GM21367 (cell line): Measurements from ENCODE around the gene SLC35G2.
"Not testable (repeated sequence)": the region's sequence is repeated elsewhere in the genome, so short reads cannot be mapped to it uniquely, and the experiment has no call there.

Experiments used
- ATAC-seq: cut with Tn5 transposase; IDR thresholded peaks from one replicate; pipeline ENCODE4 v1.9.1; 2021; ENCODE audit not compliant: unreplicated experiment

SLC35G2 gene

DNA sequence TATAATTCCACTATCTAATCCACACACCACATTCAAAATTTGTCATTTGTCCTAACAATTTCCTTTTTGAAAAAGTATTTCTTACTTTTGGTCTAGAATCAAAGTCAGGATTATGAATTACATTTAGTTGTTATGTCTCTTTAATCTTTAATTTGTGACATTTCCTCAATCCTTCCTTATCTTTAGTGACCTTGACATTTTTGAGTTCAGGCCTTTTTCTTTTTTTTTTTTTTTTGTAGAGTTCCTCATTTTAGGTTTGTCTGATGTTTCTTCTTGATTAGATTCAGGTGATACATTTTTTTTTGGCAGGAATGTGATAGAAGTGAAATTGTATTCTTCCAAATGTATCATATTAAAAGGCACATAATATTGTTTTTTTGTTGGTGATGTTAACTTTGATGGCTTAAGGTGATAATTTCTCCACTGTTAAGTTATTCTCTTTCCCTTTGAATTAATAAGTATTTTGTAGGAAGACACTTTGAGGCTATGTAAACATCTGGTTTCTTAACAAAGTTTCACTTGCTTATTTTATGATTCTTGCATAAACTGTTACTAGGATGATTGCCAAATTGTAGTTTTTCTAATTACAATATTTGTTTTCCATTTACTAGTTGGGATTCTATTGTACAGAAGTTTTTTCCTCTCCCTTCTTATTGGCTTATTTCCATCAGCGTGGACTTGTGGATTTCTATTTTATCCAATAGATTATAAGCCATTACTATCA, 16.3 kb downstream of the SLC35G2 start:
- no peak for ATAC-seq

DNA sequence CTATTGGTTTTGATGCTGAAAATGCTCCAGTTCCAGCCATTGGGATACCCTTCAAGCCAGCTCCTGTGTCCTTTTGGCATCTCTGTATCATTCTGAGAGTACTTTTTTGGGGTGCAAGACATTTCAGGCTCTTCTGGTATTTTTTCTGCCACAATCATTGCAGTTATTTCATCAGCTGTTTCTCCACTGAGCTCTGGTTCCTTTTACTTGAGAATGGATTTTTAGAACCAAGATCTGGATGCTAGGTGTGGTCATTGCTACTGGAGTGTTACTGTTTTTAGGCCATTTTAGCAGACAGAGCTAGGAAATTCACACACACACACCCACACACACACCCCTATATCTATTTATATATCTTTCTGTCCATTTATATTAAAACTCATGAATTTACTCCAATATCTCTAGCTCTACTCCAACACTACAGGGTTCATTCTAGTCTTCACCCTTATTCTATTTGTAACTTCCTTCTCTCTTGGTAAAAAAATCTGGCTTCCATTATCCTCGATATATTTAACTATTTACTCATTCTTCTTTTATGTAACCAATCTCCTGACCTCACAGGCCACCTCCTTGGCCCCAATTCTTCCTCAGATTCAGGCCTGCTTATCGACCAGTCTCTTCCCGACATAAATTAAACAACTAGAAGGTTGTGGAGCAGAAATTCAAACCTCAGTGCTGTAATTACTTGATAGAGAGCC, 17.0 kb downstream of the SLC35G2 start:
- no peak for ATAC-seq

DNA sequence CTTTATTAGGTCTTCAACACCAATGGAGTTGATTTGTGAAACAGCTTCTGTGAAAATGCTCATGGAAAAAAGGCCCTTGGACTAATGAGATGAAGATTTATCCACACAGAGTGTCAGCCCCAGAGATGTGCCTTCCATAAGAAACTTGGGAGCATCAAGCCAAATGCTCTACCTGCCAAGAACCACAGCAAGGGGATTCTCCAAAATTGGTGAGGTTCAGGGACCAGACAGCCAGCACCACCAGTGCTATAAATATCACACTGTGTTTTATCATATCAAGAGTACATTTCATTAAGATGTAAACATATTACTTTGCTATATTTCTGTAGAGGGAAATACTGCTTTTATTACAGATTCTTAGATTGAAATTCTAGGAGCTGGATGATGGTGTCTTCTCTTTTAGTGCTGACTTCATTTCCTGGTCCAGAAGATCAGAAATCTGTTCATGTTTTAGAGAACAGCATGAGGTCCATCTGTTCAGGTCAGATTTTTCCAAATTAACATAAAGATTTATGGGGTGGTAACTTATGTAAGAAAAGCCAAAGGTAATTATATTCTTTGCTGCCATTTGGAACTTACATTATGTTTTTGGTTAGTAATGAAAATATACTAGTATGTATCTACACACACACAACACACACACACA, 17.7 kb downstream of the SLC35G2 start:
- ATAC-seq, result no peak

DNA sequence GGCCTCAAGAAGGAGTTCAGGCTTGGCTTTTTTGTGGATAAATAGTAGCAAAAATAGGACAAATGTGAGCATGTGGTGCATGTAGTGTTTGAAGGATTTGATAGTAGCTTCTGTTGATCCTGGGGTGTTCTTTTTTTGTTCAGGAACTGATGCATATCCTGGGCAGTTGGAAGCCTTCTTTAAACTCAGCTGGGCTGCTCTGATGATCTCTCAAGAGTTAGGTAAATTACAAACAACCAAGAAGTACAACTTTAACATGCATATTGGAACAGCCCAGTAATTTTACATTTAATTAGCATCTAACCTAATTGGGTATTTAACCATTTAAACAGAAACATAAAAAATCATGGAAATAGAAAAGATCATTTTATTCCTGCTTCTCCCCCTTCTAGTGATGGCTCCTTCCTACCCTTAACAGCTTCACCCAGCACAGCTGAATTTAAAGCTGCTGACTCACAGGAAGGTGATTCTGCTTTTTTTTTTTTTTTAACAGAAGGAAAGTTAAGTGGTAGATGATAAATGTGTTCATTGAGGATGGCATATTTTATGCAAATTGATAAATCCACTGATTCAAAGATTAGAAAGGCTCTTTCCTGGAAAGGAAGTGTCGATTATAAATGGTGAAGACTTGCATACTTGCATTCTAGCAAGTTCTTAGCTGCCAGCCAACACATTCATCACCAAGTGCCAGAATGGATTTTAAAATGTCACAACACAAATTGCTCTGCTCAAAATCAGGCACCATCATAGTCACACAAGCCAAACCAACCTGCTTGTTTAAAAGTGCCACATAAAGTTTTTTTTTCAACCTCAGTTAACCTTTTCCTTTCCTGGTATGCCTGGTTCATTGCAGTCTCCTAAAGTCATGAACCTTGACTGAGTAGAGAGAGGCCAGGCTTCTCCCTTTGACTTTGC, 20.0 kb downstream of the SLC35G2 start:
- ATAC-seq, result no peak

DNA sequence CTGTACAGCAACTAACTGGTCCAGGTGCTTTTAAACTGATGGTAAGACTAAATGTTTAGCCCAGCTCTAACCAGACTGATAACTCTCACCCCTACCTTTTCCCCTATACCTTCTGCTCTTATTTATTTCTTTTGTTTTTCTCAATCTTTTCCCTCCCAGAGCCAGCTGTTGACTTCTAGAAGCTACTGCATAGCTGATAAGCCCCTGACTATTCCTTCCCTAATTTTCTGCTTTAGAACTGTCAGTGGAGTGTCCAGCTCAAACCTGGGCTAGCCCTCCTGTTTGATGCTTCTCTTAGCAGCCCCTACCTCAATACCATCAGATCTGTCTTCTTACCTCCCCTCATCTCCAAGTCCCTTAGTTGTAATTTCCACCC, 20.6 kb downstream of the SLC35G2 start:
- ATAC-seq, result no peak

DNA sequence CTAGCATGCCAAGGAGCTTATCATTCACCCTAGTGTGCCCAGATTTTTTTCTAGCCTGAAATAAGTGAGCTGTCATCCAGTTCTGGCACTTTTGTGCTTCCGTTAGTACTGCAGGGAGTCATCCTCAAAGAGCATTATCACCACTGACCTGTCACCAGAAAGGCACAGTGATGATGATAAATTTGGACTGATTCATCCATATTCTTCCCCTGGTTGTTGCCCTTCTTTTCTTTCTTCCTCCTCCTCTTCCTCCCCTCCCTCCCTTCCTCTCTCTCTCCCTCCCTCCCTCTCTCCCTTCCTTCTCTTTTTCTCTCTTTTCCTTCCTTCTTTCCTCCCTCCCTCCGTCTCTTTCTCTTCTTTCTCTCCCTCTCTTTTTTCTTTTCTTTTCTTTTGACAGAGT, 21.3 kb downstream of the SLC35G2 start:
- ATAC-seq, result no peak

DNA sequence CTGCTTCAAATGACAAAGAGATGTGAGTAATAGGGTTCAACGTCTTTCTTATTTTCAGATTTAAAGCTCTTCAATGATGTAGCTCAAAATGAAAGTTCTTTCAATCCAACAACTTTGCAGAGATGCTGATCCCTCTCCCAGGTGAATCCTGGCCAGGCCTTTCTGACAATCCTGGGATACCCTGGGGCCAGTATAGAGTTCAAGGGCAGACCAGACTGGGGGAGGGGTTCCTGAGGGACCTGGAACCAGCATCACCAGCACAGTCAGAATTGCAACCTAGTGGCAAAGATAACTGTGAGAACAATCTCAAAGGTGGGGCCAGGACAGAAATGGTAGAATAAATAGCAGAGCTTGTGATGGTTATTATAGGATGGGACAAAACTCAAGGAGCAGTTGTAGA, 23.4 kb downstream of the SLC35G2 start:
- ATAC-seq, result no peak

DNA sequence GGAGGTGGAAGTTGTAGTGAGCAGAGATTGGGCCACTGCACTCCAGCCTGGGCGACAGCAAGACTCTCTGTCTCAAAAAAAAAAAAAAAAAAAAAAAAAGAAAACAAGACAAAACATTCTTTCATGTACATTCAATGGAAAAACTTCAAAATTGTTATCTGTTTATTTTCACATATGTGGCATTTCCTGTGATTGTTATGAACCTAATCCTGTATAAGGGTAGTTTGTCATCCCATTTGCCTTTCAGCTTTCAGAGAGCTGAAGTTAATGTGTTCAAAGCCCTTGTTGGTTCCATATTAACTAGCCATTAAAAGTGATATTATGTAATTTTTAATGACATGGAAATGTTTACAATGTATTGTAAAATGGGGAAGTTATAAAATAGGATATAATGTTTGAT, 25.8 kb downstream of the SLC35G2 start:
- ATAC-seq, result no peak

DNA sequence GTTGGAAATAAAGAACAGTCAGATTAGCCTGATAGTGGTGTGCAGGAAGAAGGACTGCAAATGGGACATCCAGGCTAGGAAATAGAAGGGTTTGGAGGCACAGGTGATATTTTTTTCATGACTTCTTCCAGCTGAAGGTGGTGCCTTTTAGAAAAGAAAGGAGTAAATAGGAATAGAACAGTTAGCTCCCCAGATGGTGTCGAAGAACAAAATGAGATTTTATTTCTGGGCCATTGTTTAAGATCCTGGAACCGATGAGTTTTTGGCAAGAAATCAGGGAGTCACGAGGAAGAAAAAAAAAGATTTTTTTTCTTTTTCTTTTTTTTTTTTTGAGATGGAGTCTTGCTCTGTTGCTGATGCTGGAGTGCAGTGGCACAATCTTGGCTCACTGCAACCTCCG, 33.3 kb downstream of the SLC35G2 start:
- no peak for ATAC-seq

DNA sequence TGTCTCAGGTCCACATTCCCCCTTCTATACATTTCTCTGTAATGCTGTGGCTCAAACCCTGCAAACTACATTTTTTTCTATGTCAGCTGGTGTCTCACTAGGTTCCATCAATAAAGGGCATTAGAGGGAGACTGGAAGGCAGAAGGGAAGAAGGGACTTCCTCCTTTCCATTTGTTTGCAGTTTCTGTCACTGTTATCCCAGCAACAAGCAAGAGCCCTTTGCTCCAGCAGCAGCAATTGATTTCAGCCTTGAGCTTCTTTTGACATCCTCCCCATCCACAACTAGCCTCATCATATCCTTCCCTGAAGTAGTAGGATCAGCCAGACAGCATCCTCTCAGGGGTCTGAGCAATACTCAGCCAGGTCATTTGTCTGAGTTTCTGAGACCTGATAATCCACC, 37.7 kb downstream of the SLC35G2 start:
- no peak for ATAC-seq

DNA sequence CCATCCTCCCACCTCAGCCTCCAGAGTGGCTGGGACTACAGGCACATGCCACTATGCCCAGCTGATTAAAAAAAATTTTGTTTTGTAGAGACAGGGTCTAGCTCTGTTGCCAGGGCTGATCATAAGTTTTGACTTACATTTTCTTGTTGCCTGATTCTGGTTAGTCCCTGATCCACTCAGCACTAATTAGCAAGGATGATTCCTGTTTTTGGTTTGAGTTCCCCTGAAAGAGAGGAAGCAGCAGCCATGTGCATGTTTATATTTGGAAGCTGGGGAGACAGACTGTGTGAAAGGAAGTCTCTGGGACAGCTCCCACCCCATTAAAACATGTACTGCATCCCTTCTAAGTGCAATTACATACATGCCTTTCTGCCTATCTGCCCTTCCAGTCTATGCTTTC, 39.5 kb downstream of the SLC35G2 start:
- ATAC-seq, result no peak

DNA sequence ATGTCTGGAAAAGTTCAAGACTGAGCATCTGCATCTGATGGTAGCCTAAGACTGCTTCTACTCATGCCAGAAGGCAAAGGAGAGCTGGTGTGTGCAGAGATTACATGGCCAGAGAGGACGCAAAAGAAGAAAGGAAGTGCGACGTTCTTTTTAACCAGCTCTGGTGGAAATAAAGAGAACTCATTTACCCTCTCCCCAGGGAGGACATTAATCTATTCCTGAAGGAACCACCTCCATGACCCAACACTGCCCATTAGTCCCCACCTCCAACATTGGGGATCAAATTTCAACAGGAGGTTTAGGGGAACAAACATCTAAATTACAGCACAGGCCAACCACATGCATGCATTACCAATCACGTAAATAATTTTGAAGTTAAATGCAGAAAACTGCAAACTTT, 41.6 kb downstream of the SLC35G2 start:
- ATAC-seq, result no peak

DNA sequence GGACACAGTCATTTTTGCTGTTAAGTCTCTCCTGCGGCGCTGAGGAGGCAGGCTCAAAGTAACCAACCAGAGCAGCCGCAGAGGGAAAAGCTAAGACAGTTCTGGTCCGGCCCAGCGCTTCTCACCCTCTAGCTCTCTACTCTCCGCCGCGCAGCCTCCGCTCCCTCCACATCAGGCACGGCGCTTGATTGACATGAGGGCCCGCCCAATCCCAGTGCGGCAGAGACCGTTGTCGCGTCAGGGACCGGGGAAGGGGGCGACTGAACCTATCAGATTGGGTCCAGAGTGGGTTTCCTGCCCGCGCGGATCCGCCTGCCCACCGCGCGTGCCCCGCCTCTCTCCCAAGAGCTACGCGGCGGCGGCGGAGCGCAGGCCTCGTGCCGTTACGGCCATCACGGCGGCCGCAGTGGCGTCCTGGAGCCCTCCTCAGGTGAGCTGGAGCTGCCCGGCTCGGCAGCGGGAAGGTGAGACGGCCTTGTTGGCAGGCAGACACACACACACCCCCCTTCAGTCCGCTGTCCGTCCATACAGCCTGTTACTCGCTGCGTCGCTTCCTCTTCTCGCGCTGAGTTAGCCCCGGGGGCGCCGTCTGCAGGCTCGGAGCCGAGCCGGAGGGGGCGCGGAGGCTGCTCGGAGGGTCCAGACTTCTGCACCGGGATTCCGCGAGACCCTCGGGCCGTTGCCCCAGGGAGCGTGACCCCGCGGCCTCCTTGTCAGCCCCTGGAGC, 43.1 kb downstream of the SLC35G2 start, which contains the start of gene NCK1:
NCK1 (plus strand) TSS at position 319 of the 727 bp plus-strand sequence. CDS start 65,794 bp downstream, outside the sequence.
- peak; percentile 98 for ATAC-seq

DNA sequence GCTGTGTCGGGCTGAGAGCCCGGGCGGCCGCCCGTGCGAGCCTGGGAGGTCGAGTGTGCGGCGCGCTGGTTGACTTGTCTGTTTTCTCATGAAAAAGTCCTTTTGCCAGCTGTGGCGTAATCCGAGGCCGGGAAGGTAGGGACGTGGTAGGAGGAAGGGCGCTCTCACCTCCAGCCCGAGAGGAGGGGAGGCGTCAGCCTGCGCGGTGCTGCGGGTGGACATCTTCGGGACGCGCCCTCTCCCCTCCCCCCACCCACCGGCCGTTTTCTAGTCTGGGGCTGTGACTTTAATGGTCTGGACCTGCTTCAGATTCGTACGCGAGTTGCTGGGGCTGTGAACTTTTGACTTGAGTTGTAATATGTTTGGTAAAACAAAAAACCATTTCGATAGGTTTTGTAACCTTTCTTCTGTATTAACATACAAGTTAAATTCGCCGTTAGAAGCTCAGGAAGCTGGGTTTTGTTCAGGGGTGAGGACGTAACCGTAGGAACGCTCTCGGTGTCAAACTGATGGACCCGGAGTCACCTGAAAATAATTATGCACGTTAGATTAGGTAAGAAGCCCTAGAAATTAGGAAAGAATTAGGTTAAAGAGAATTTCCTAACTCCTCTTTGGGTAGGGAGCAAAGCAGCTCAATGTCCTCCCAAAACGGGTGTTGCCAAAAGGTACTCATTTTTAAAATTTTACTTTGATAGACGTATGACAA, 43.8 kb downstream of the SLC35G2 start:
- ATAC-seq, result peak; percentile 17

DNA sequence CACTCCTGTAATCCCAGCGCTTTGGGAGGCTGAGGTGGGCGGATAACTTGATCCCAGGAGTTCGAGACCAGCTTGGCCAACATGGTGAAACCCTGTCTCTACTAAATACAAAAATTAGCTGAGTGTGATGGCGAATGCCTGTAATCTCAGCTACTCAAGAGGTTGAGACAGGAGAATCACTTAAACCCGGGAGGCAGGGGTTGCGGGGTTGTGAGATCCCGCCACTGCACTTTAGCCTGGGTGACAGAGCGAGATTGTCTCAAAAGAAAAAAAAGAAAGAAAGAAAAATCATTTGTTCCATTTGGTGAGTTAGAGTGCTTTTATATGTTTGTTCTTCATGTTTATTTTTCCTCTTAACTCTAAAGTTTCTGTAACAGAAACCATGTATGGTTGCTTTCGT, 50.4 kb downstream of the SLC35G2 start:
- no peak for ATAC-seq

DNA sequence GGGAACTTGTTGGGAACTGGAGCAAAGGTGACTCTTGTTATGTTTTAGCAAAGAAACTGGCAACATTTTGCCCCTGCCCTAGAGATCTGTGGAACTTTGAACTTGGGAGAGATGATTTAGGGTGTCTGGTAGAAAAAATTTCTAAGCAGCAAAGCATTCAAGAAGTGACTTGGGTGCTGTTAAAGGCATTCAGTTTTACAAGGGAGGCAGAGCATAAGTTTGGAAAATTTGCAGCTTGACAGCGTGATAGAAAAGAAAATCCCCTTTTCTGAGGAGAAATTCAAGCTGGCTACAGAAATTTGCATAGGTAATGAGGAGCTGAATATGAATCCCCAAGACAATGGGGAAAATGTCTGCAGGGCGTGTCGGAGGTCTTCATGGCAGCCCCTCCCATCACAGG, 53.3 kb downstream of the SLC35G2 start:
- ATAC-seq, result not testable (repeated sequence)

DNA sequence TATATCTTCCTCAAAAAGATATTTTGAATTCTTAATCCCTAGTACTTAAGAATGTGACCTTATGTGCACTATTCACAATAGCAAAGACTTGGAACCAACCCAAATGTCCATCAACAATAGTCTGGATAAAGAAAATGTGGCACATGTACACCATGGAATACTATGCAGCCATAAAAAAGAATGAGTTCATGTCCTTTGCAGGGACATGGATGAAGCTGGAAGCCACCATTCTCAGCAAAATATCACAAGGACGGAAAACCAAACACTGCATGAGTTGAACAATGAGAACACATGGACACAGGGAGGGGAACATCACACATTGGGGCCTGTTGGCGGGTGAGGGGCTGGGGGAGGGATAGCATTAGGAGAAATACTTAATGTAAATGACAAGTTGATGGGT, 60.6 kb downstream of the SLC35G2 start:
- not testable (repeated sequence) for ATAC-seq

DNA sequence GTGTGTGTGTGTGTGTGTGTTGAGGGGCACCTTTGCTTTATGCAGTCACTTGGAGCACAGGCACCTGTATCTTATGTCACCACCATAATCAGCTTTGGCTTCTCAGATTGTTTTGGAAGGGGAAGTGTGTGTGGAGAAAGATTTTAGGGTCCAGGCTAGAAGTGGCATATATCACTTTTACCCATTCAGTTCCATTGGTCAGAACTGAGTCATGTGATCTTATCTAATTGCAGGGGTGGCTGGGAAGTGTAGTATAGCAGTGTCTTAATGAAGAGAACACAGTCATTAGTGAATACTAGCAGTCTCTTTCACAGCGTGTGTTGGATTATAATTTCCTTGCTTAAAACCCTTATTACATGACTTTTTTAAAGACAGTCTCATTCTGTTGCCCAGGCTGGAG, 63.6 kb downstream of the SLC35G2 start:
- ATAC-seq, result no peak

DNA sequence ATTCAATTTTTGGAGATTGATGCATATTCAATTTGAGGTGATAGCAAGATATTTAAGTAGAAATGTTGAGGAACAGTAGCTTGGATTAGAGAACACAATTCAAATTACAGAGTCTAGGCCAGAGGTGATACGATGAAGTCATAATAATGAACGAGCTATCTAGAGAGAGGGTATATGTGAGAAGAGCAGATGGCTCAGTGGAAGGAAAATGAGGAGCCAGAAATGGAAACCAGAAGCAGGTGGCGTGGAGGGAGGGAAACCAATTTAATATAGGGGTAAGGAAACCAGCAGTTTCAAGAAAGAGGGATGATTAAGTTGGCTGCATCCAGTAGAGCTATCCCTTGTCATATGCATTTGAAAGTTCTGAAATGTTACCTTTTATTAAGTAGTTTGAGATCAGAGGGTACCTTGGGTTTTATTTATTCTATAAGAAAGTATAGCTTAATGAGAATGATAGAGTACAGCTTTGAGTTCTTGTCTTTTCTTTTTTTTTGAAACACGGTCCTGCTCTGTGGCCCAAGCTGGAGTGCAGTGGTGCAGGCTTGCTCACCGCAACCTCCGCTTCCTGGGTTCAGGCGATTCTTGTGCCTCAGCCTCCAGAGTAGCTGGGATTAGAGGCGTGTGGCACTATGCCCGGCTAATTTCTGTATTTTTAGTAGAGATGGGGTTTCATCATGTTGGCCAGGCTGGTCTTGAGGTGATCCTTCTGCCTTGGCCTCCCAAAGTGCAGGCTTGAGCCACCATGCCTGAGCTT, 65.2 kb downstream of the SLC35G2 start:
- no peak for ATAC-seq
